GM12878 (cell line): ENCODE results near the gene PRR3. TPM values are rescaled to one million over a fixed set of nuclear protein-coding genes. Genes with fewer than 3 reads are reported as not detected.
A peak's percentile ranks its signal among the peaks of the same experiment; 100 is the strongest.

ENCODE experiments used
- ATAC-seq: fragments of 200-7000 bp; cut with Tn5 transposase; 3 replicates; pipeline ENCODE4 v1.9.1; 2020; ENCODE audit warnings: mild to moderate bottlenecking, moderate library complexity
- BruUV-seq: library from RNA; stranded (reverse); fragments of 400-500 nt; replicated peaks from 2 replicates; lab custom pipeline; 2021; lab: Mats Ljungman, UMichigan
- CTCF ChIA-PET: fragments of 300-600 bp; sonication (Branson Sonifier 250); formaldehyde crosslinking; extraction: SDS; loops from one replicate; lab custom pipeline; 2021; ENCODE audit warnings: inconsistent platforms; lab: Yijun Ruan, JAX
- POLR2A ChIA-PET: fragments of 350-600 bp; formaldehyde crosslinking; extraction: SDS; loops from one replicate; lab custom pipeline; 2021; ENCODE audit warnings: inconsistent platforms; lab: Charles Lee
- RAD21 ChIA-PET: fragments of 300-600 bp; sonication (Branson Sonifier 250); formaldehyde crosslinking; loops from one replicate; lab custom pipeline; 2023; ENCODE audit warnings: antibody characterized with exemption; ENCODE audit not compliant: unreplicated experiment; lab: Charles Lee
- SMC1A ChIA-PET: fragments of 300-600 bp; sonication (Branson Sonifier 250); formaldehyde crosslinking; loops from one replicate; lab custom pipeline; 2023; ENCODE audit not compliant: unreplicated experiment, uncharacterized antibody; lab: Charles Lee
- DNase-seq: peaks from one replicate; pipeline ENCODE4 v3.0.0-alpha.2; 2011; ENCODE audit warnings: low read depth, low spot score
- FAIRE-seq: peaks from 3 replicates; lab custom pipeline; 2011; peaks lifted over from hg19 to GRCh38; lab: Jason Lieb, UNC
- H2AFZ ChIP-seq: 2 replicates; pipeline ENCODE4 v1.6.0; 2011; ENCODE audit warnings: low read depth, low read length, control low read depth; ENCODE audit not compliant: control insufficient read depth
- H3K27ac ChIP-seq: 2 replicates; pipeline ENCODE4 v1.5.1; 2011; ENCODE audit warnings: control low read depth; ENCODE audit not compliant: control insufficient read depth, insufficient read depth
- H3K27me3 ChIP-seq, 2 experiments: replicated peaks in 1 of 2; 2 replicates each; pipeline versions ENCODE4 v1.6.0 to v1.6.1; 2011; ENCODE audit warnings: low read length in 1 of 2; ENCODE audit not compliant: control insufficient read depth in 2 of 2, insufficient read depth in 2 of 2
- H3K36me3 ChIP-seq, 2 experiments: 2 replicates each; pipeline ENCODE4 v1.5.1; 2011; ENCODE audit warnings: low read length in 1 of 2; ENCODE audit not compliant: control insufficient read depth in 2 of 2, insufficient read depth in 2 of 2
- H3K4me1 ChIP-seq: 2 replicates; pipeline ENCODE4 v1.6.1; 2011; ENCODE audit warnings: mild to moderate bottlenecking, low read length, moderate library complexity, mixed read lengths; ENCODE audit not compliant: control insufficient read depth, insufficient read depth
- H3K4me2 ChIP-seq: 2 replicates; pipeline ENCODE4 v1.6.0; 2011; ENCODE audit warnings: control low read depth; ENCODE audit not compliant: control insufficient read depth, insufficient read depth
- H3K4me3 ChIP-seq: fragments of 200-600 bp; sonication (generic); 2 replicates; pipeline ENCODE4 v1.5.1; 2016
- H3K79me2 ChIP-seq: 2 replicates; pipeline ENCODE4 v1.6.0; 2011; ENCODE audit warnings: low read length; ENCODE audit not compliant: control insufficient read depth, insufficient read depth
- H3K9ac ChIP-seq: 2 replicates; pipeline ENCODE4 v1.8.0; 2011; ENCODE audit warnings: low read length, control low read depth, mixed read lengths; ENCODE audit not compliant: control insufficient read depth, insufficient read depth
- H3K9me3 ChIP-seq: replicated peaks from 3 replicates; pipeline ENCODE4 v1.5.1; 2011; ENCODE audit warnings: mild to moderate bottlenecking, low read length; ENCODE audit not compliant: control insufficient read depth, insufficient read depth
- H4K20me1 ChIP-seq: 2 replicates; pipeline ENCODE4 v1.6.0; 2011; ENCODE audit not compliant: control insufficient read depth, insufficient read depth
- BACH1 ChIP-seq: fragments of 450-650 bp; IDR thresholded peaks from 2 replicates; pipeline ENCODE4 v1.6.1; 2017; ENCODE audit warnings: mild to moderate bottlenecking, borderline replicate concordance
- HCFC1 ChIP-seq: fragments of 150-350 bp; IDR thresholded peaks from 2 replicates; pipeline ENCODE4 v1.6.1; 2014; ENCODE audit warnings: low read length
- NFYB ChIP-seq: IDR thresholded peaks from 2 replicates; pipeline ENCODE4 v1.6.1; 2011; ENCODE audit warnings: low read depth, mild to moderate bottlenecking, low read length, improper control_type of control experiment, moderate library complexity; ENCODE audit not compliant: insufficient read depth
- PML ChIP-seq: IDR thresholded peaks from 2 replicates; pipeline ENCODE4 v1.6.1; 2012; ENCODE audit warnings: low read length, inconsistent platforms
- POLR2AphosphoS5 ChIP-seq: IDR thresholded peaks from 2 replicates; pipeline ENCODE4 v1.6.1; 2011; ENCODE audit warnings: mild to moderate bottlenecking, low read length, inconsistent platforms
- TCF7 ChIP-seq: IDR thresholded peaks from 2 replicates; pipeline ENCODE4 v1.6.1; 2014; ENCODE audit warnings: antibody characterized with exemption, borderline replicate concordance
- ZBED1 ChIP-seq: IDR thresholded peaks from 2 replicates; pipeline ENCODE4 v1.6.1; 2016; ENCODE audit warnings: borderline replicate concordance
- ZNF207 ChIP-seq: fragments of 450-650 bp; IDR thresholded peaks from 2 replicates; pipeline ENCODE4 v1.6.1; 2014; ENCODE audit warnings: antibody characterized with exemption, mild to moderate bottlenecking, borderline replicate concordance
- WGBS: methylation state at CpG from one replicate; pipeline ENCODE4 v1.1.6; 2016; ENCODE audit warnings: low lambda C conversion rate; ENCODE audit not compliant: insufficient replicate concordance, insufficient coverage; ENCODE audit errors: missing lambda C conversion rate; 5-methylcytosine and 5-hydroxymethylcytosine counted together
- in situ Hi-C: fragments of 300-500 bp; cut with MboI; formaldehyde crosslinking; loops from 9 replicates; pipeline ENCODE4 v1.14.3; 2018; ENCODE audit warnings: mixed read lengths
- intact Hi-C: fragments of 100-400 bp; cut with micrococcal nuclease; formaldehyde crosslinking; loops from one replicate; pipeline ENCODE4 v1.14.2; 2022; ENCODE audit not compliant: unreplicated experiment
- polyA plus RNA-seq, 11 experiments: library from polyadenylated mRNA; depleted of rRNA in 4 of 11; unstranded in 6 of 11; stranded (reverse) in 5 of 11; fragments of >200 nt; fragmentation: Nextera tagmentation in 4 of 11; fragmentation: Illumina TruSeq in 1 of 11; extraction: Ambion mirVana in 4 of 11; extraction: Trizol in 1 of 11; gene quantifications; 1 replicate in 1 of 11; 2 replicates in 10 of 11; pipeline versions ENCODE4 v1.2.1 to v1.2.3, GENCODE V29; 2011 to 2016; ENCODE audit warnings: inconsistent platforms in 2 of 11, missing spikeins in 2 of 11, low read depth in 1 of 11
- total RNA-seq, 4 experiments: library from RNA; depleted of rRNA in 3 of 4; stranded (reverse); fragments of >200 nt in 3 of 4; fragmentation: Illumina TruSeq in 1 of 4; extraction: Trizol in 1 of 4; gene quantifications; 2 replicates each; pipeline versions ENCODE4 v1.2.1 to v1.2.3, GENCODE V29; 2013 to 2021

Gene PRR3
- total and polyA plus RNA-seq, 10 of the 15 experiments (the other 5 are each of a cell fraction or from before 2014, with no cell fraction given) = 14.0 to 38.2 (median 20.5) TPM

DNA sequence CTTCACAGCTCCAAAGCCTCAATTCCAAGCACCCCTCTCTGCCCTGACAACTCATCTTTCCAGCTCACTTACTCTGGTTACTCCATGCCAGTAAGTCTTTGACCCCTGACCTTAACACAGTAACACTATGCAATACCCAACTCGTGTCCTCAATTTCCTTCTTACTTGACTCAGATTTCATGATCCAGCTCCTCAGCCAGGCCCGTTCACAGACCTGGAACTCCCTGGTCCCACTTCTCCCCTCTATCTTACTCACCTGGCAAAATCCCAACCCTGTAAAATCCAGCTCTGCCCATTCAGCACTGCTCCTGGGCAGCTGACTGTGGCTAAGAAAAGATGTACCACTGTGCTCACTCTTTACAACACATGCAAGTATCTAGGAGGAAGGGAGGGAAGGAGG, 8.7 kb upstream of the PRR3 start:
- TF ChIP-seq TCF7 (no peak), POLR2AphosphoS5 (0 out of 2 replicates have a peak, but pooled peaks have one; percentile 22), BACH1 (no peak), NFYB (no peak), ZBED1 (no peak), HCFC1 (no peak), PML (no peak), ZNF207 (no peak)
- no peak for DNase-seq
- BruUV-seq = no TSS peak
- Histone ChIP-seq H3K79me2 (no peaks in the 10 kb centered on the region), H3K4me2 (no peak overlapping the region), H3K9me3 (no peaks in the 10 kb centered on the region), H3K4me1 (no peaks in the 10 kb centered on the region), H3K27me3 (no peaks in the 10 kb centered on the region), H3K36me3 (peaks cover 7 to 18% of the 10 kb centered on the region in 2 experiments), H3K4me3 (no peak overlapping the region), H4K20me1 (no peaks in the 10 kb centered on the region), H2AFZ (no peak overlapping the region), H3K9ac (no peak overlapping the region), H3K27ac (no peak overlapping the region)
- no peak for FAIRE-seq
- ChIA-PET RAD21 (interaction anchor here (0.8 to 8.4 kb wide), 2 partner anchors 49 to 66 kb away, joined by 4 to 159 read pairs; no protein-coding TSS in a partner anchor), CTCF (interaction anchor here (0.9 to 15.6 kb wide), 7 partner anchors 16 to 183 kb away, joined by 3 to 480 read pairs (median 4); no protein-coding TSS in a partner anchor), POLR2A (interaction anchor here (0.6 kb wide), 1 partner anchor 336 kb away, joined by 3 read pairs; no protein-coding TSS in a partner anchor), SMC1A (no interaction called here)
- WGBS = 20% methylated on average over 2 of the region's 2 CpGs
- no peak for ATAC-seq
- intact Hi-C loops = no loop called here
- in situ Hi-C loops = no loop called here
